Adrenal gland (tissue), 12 donors: ENCODE results near the gene NINL. TPM values are rescaled to one million over a fixed set of nuclear protein-coding genes. Genes with fewer than 3 reads are reported as not detected.
A peak's percentile ranks its signal among the peaks of the same experiment; 100 is the strongest.

ENCODE experiments used
- DNase-seq, 7 donors: peaks; one replicate each; pipeline ENCODE4 v3.0.0-alpha.2; 2019 to 2020
- H3K27ac ChIP-seq, 5 donors: fragments of 200-600 bp; sonication (generic) in 4 of 5; 1 replicate in 3 of 5; 2 replicates in 2 of 5; pipeline versions ENCODE4 v1.5.1 to v1.8.0; 2016 to 2020; ENCODE audit warnings: mild to moderate bottlenecking in 1 of 5
- H3K27me3 ChIP-seq: fragments of 200-600 bp; 2 replicates; pipeline ENCODE4 v1.8.0; 2021
- H3K36me3 ChIP-seq, 2 donors: fragments of 200-600 bp; replicated peaks in 1 of 2; 1 replicate in 1 of 2; 2 replicates in 1 of 2; pipeline versions ENCODE4 v1.5.1 to v1.8.0; 2018 to 2022
- H3K4me1 ChIP-seq, 2 donors: fragments of 200-600 bp; replicated peaks in 1 of 2; 1 replicate in 1 of 2; 2 replicates in 1 of 2; pipeline versions ENCODE4 v1.5.1 to v1.8.0; 2018 to 2021
- H3K4me3 ChIP-seq, 4 donors: fragments of 200-600 bp; sonication (generic) in 3 of 4; one replicate each; pipeline ENCODE4 v1.5.1; 2016 to 2018
- H3K9me3 ChIP-seq, 3 donors: fragments of 200-600 bp; sonication (generic) in 1 of 3; replicated peaks in 1 of 3; 1 replicate in 2 of 3; 2 replicates in 1 of 3; pipeline versions ENCODE4 v1.5.1 to v1.8.0; 2016 to 2021
- POLR2A ChIP-seq, 2 donors: fragments of 450-650 bp; IDR thresholded peaks; one replicate each; pipeline ENCODE4 v1.6.1; 2017; ENCODE audit warnings: antibody characterized with exemption in 2 of 2, mild to moderate bottlenecking in 2 of 2, moderate library complexity in 1 of 2
- WGBS, 4 donors: extraction: QIAGEN DNeasy Blood & Tissue Kit in 2 of 4; methylation state at CpG; one replicate each; pipeline versions ENCODE4 v1.1.5 to v1.1.7; 2013 to 2017; 5-methylcytosine and 5-hydroxymethylcytosine counted together
- intact Hi-C, 2 donors: fragments of 100-400 bp; cut with DNase I; formaldehyde crosslinking; loops; one replicate each; pipeline versions ENCODE4 v1.14.1 to v1.15.0; 2022 to 2023
- polyA plus RNA-seq, 3 donors: library from polyadenylated mRNA; stranded (reverse); fragments of 200-250 nt in 2 of 3; fragments of 350-450 nt in 1 of 3; fragmentation: Illumina TruSeq in 1 of 3; extraction: RNeasy Lipid Tissue Mini Kit (QIAGEN cat#74804) in 1 of 3; gene quantifications; one replicate each; pipeline ENCODE4 v1.2.3, GENCODE V29; 2013 to 2014
- total RNA-seq, 9 donors: library from RNA; depleted of rRNA in 4 of 9; stranded (reverse); fragments of >200 nt in 4 of 9; fragments of 120-200 nt in 1 of 9; fragmentation: NEBNext Ultra II Directional in 1 of 9; extraction: Animal tissue kit (Norgen Biotek cat#: 25700) in 1 of 9; gene quantifications; one replicate each; pipeline versions ENCODE4 v1.1.0 to v1.2.4, GENCODE V29; 2013 to 2023
- TF ChIP-seq, protein P1 (sequence below), 6 experiments: fragments of 450-650 bp in 4 of 6; fragments of 200-600 bp in 2 of 6; sonication (generic) in 1 of 6; IDR thresholded peaks; 1 replicate in 5 of 6; 2 replicates in 1 of 6; pipeline versions ENCODE4 v1.5.1 to v1.8.0; 2016 to 2021; ENCODE audit warnings: antibody characterized with exemption in 6 of 6, mild to moderate bottlenecking in 2 of 6, moderate library complexity in 1 of 6
- donor health status: healthy with polysubstance abuse.
- donor health status: Bipolar disorder and iron deficiency.
- donor health status: DM: yes; HTN: yes; CAD: no.
- donor health status: DM: no; HTN: no; CAD: no.
- donor health status: DM: no; HTN: no; CAD: no.
- donor health status: DM: yes; HTN: yes; CAD: no.

The NINL gene
- total and polyA plus RNA-seq, 12 donors = 10.0 to 30.9 (median 15.4) TPM

DNA sequence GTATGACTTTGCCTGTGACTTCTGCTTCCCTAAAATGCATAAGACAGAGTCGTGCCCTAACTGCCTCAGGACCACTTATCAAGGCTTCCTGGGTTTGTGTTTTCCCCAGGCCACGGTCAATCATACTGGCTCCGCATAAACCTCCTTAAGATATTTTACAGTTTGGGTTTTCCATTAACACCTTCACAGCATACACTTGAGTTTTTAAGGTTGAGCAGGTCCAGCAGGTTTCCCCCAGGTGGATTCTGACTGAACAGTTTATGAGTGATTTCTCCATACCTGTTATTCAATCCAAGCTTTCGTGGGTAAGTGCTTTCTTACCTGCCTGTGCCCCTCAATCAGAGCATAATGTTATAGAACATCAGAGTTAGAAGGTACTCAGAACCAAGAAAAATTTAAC lies 39.3 kb downstream of the NINL start:
- no peaks in the 10 kb centered on the region for H3K9me3 ChIP-seq
- no peak overlapping the region for H3K27ac ChIP-seq
- DNase-seq = peak in 1 of 7 donors; percentile 5
- no peaks in the 10 kb centered on the region for H3K27me3 ChIP-seq
- H3K4me3 ChIP-seq = no peak overlapping the region
- 85 to 90% (median 87%) methylated on average over 4 of the region's 4 CpGs for WGBS, 4 donors
- peaks cover 11 to 28% of the 10 kb centered on the region in 2 donors for H3K4me1 ChIP-seq
- H3K36me3 ChIP-seq = no peaks in the 10 kb centered on the region
- TF ChIP-seq, protein P1, sequence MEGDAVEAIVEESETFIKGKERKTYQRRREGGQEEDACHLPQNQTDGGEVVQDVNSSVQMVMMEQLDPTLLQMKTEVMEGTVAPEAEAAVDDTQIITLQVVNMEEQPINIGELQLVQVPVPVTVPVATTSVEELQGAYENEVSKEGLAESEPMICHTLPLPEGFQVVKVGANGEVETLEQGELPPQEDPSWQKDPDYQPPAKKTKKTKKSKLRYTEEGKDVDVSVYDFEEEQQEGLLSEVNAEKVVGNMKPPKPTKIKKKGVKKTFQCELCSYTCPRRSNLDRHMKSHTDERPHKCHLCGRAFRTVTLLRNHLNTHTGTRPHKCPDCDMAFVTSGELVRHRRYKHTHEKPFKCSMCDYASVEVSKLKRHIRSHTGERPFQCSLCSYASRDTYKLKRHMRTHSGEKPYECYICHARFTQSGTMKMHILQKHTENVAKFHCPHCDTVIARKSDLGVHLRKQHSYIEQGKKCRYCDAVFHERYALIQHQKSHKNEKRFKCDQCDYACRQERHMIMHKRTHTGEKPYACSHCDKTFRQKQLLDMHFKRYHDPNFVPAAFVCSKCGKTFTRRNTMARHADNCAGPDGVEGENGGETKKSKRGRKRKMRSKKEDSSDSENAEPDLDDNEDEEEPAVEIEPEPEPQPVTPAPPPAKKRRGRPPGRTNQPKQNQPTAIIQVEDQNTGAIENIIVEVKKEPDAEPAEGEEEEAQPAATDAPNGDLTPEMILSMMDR (IDR thresholded peaks at IDR 0.05) = no peak
- TF ChIP-seq POLR2A (IDR thresholded peaks at IDR 0.05) = no peak
- intact Hi-C loops = loop anchor here in 1 of 2 donors (10.0 kb wide), 1 partner anchor 79 kb away; the partner anchor contains the start of gene NANP

DNA sequence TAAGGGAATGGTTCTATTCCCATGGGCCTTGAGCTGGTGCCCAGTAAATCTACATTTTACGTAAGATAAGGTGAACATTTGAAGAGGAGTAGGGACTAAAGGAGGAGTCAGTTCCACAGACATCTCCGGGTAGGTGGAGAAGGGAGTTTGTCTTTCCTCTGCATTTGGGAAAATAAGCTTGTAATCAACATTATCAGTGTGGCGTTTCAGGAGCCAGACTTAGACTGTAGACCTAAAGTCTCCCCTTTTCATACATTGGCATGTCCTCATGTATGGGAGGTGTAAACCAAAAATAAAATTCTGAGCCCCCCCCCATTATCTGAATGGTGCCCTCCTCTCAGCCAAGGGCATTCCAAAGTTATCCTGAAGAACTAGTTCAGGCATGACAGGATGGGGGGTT lies 40.2 kb downstream of the NINL start:
- WGBS, 4 donors = 80 to 92% (median 90%) methylated on average over 3 of the region's 3 CpGs
- no peak overlapping the region for H3K4me3 ChIP-seq
- no peak for DNase-seq
- H3K27ac ChIP-seq = no peak overlapping the region
- no peaks in the 10 kb centered on the region for H3K9me3 ChIP-seq
- H3K4me1 ChIP-seq = peaks cover 11 to 37% of the 10 kb centered on the region in 2 donors
- TF ChIP-seq, protein P1 (IDR thresholded peaks at IDR 0.05) = no peak
- no peak for TF ChIP-seq POLR2A (IDR thresholded peaks at IDR 0.05)
- intact Hi-C loops = loop anchor here in 1 of 2 donors (10.0 kb wide), 1 partner anchor 80 kb away; the partner anchor contains the start of gene NANP
- H3K27me3 ChIP-seq = no peaks in the 10 kb centered on the region
- H3K36me3 ChIP-seq = no peaks in the 10 kb centered on the region

DNA sequence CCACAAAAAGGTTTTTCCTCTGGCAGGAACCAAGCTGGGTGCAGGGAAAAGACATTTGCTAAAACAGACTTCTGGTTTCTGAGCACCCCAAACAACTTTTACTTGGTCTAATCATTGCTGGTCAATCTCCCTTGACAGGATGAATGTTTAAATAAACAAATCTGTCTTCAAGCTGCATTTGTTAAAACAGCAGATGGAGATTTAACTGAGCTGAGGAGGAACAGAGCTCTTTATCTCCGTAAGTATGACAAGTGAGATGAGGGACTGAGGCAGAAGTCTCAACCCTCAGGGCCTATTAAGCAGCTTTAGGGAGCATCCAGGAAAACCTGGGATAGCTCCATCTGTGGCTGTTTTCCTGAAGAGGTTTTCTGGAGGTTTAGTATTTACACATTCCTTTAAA lies 40.6 kb downstream of the NINL start:
- Histone ChIP-seq H3K4me3 (no peak overlapping the region), H3K4me1 (peaks cover 11 to 38% of the 10 kb centered on the region in 2 donors), H3K27ac (no peak overlapping the region), H3K9me3 (no peaks in the 10 kb centered on the region), H3K27me3 (no peaks in the 10 kb centered on the region), H3K36me3 (no peaks in the 10 kb centered on the region)
- TF ChIP-seq POLR2A (IDR thresholded peaks at IDR 0.05) = no peak
- TF ChIP-seq, protein P1 (IDR thresholded peaks at IDR 0.05) = no peak
- WGBS, 4 donors = 70 to 87% (median 81%) methylated on average over 1 of the region's 1 CpG
- peak in 1 of 7 donors; percentile 4 for DNase-seq
- intact Hi-C loops = loop anchor here in 1 of 2 donors (10.0 kb wide), 1 partner anchor 80 kb away; the partner anchor contains the start of gene NANP

DNA sequence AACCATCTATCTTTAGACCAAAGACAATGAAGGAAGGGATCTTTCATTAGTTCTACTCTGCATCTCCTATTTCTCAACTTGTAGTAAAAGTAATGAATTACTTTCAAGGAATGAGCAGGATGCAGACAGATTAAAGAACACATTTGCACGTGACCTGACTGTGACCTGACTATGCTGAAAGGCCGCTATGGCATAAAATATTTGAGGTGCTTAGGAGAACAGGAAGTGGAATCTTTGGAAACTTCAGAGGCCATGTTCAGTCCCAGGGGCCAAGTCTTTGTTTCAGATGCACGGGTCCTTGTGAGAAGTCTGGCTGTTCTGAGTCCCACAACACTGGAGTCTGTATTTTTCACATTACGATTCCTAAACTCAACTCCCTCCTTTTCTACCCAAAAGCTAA lies 41.0 kb downstream of the NINL start:
- Histone ChIP-seq H3K36me3 (no peaks in the 10 kb centered on the region), H3K4me1 (peaks cover 15 to 38% of the 10 kb centered on the region in 2 donors), H3K4me3 (no peak overlapping the region), H3K27ac (no peak overlapping the region), H3K9me3 (no peaks in the 10 kb centered on the region), H3K27me3 (no peaks in the 10 kb centered on the region)
- TF ChIP-seq, protein P1 (IDR thresholded peaks at IDR 0.05) = no peak
- TF ChIP-seq POLR2A (IDR thresholded peaks at IDR 0.05) = no peak
- 74 to 80% (median 77%) methylated on average over 4 of the region's 4 CpGs for WGBS, 4 donors
- peak in 1 of 7 donors; percentile 29 for DNase-seq
- intact Hi-C loops = loop anchor here in 1 of 2 donors (10.0 kb wide), 1 partner anchor 80 kb away; the partner anchor contains the start of gene NANP
